GM12878 (cell line): ENCODE data around the gene DTNBP1. TPM values are rescaled to one million over a fixed set of nuclear protein-coding genes. Genes with fewer than 3 reads are reported as not detected.

Source experiments
- ATAC-seq: fragments of 200-7000 bp; cut with Tn5 transposase; 3 replicates; pipeline ENCODE4 v1.9.1; 2020; ENCODE audit warnings: mild to moderate bottlenecking, moderate library complexity
- BruUV-seq: library from RNA; stranded (reverse); fragments of 400-500 nt; replicated peaks from 2 replicates; lab custom pipeline; 2021; lab: Mats Ljungman, UMichigan
- CTCF ChIA-PET: fragments of 300-600 bp; sonication (Branson Sonifier 250); formaldehyde crosslinking; extraction: SDS; loops from one replicate; lab custom pipeline; 2021; ENCODE audit warnings: inconsistent platforms; lab: Yijun Ruan, JAX
- POLR2A ChIA-PET: fragments of 350-600 bp; formaldehyde crosslinking; extraction: SDS; loops from one replicate; lab custom pipeline; 2021; ENCODE audit warnings: inconsistent platforms; lab: Charles Lee
- RAD21 ChIA-PET: fragments of 300-600 bp; sonication (Branson Sonifier 250); formaldehyde crosslinking; loops from one replicate; lab custom pipeline; 2023; ENCODE audit warnings: antibody characterized with exemption; ENCODE audit not compliant: unreplicated experiment; lab: Charles Lee
- SMC1A ChIA-PET: fragments of 300-600 bp; sonication (Branson Sonifier 250); formaldehyde crosslinking; loops from one replicate; lab custom pipeline; 2023; ENCODE audit not compliant: unreplicated experiment, uncharacterized antibody; lab: Charles Lee
- DNase-seq: peaks from one replicate; pipeline ENCODE4 v3.0.0-alpha.2; 2011; ENCODE audit warnings: low read depth, low spot score
- FAIRE-seq: peaks from 3 replicates; lab custom pipeline; 2011; peaks lifted over from hg19 to GRCh38; lab: Jason Lieb, UNC
- H2AFZ ChIP-seq: 2 replicates; pipeline ENCODE4 v1.6.0; 2011; ENCODE audit warnings: low read depth, low read length, control low read depth; ENCODE audit not compliant: control insufficient read depth
- H3K27ac ChIP-seq: 2 replicates; pipeline ENCODE4 v1.5.1; 2011; ENCODE audit warnings: control low read depth; ENCODE audit not compliant: control insufficient read depth, insufficient read depth
- H3K27me3 ChIP-seq, 2 experiments: replicated peaks in 1 of 2; 2 replicates each; pipeline versions ENCODE4 v1.6.0 to v1.6.1; 2011; ENCODE audit warnings: low read length in 1 of 2; ENCODE audit not compliant: control insufficient read depth in 2 of 2, insufficient read depth in 2 of 2
- H3K36me3 ChIP-seq, 2 experiments: 2 replicates each; pipeline ENCODE4 v1.5.1; 2011; ENCODE audit warnings: low read length in 1 of 2; ENCODE audit not compliant: control insufficient read depth in 2 of 2, insufficient read depth in 2 of 2
- H3K4me1 ChIP-seq: 2 replicates; pipeline ENCODE4 v1.6.1; 2011; ENCODE audit warnings: mild to moderate bottlenecking, low read length, moderate library complexity, mixed read lengths; ENCODE audit not compliant: control insufficient read depth, insufficient read depth
- H3K4me2 ChIP-seq: 2 replicates; pipeline ENCODE4 v1.6.0; 2011; ENCODE audit warnings: control low read depth; ENCODE audit not compliant: control insufficient read depth, insufficient read depth
- H3K4me3 ChIP-seq: fragments of 200-600 bp; sonication (generic); 2 replicates; pipeline ENCODE4 v1.5.1; 2016
- H3K79me2 ChIP-seq: 2 replicates; pipeline ENCODE4 v1.6.0; 2011; ENCODE audit warnings: low read length; ENCODE audit not compliant: control insufficient read depth, insufficient read depth
- H3K9ac ChIP-seq: 2 replicates; pipeline ENCODE4 v1.8.0; 2011; ENCODE audit warnings: low read length, control low read depth, mixed read lengths; ENCODE audit not compliant: control insufficient read depth, insufficient read depth
- H3K9me3 ChIP-seq: replicated peaks from 3 replicates; pipeline ENCODE4 v1.5.1; 2011; ENCODE audit warnings: mild to moderate bottlenecking, low read length; ENCODE audit not compliant: control insufficient read depth, insufficient read depth
- H4K20me1 ChIP-seq: 2 replicates; pipeline ENCODE4 v1.6.0; 2011; ENCODE audit not compliant: control insufficient read depth, insufficient read depth
- EP300 ChIP-seq, 2 experiments: fragments of 150-350 bp in 1 of 2; IDR thresholded peaks; 2 replicates each; pipeline ENCODE4 v1.6.1; 2011 to 2012; ENCODE audit warnings: low read depth in 2 of 2, low read length in 2 of 2, borderline replicate concordance in 1 of 2, improper control_type of control experiment in 1 of 2, inconsistent platforms in 1 of 2; ENCODE audit not compliant: control insufficient read depth in 1 of 2
- HCFC1 ChIP-seq: fragments of 150-350 bp; IDR thresholded peaks from 2 replicates; pipeline ENCODE4 v1.6.1; 2014; ENCODE audit warnings: low read length
- HDAC2 ChIP-seq: fragments of 200-600 bp; sonication (generic); IDR thresholded peaks from 2 replicates; pipeline ENCODE4 v1.6.1; 2017
- KDM1A ChIP-seq: fragments of 200-600 bp; sonication (generic); IDR thresholded peaks from 2 replicates; pipeline ENCODE4 v1.6.1; 2016; ENCODE audit warnings: borderline replicate concordance
- MYB ChIP-seq: fragments of 150-350 bp; IDR thresholded peaks from 2 replicates; pipeline ENCODE4 v1.6.1; 2014; ENCODE audit warnings: mild to moderate bottlenecking, low read depth, low read length, borderline replicate concordance
- NR2C2 ChIP-seq: IDR thresholded peaks from 2 replicates; pipeline ENCODE4 v1.6.1; 2011; ENCODE audit warnings: borderline replicate concordance, low read depth; ENCODE audit not compliant: control insufficient read depth, insufficient read length
- SUPT20H ChIP-seq: IDR thresholded peaks from 2 replicates; pipeline ENCODE4 v1.6.1; 2011; ENCODE audit warnings: low read depth, mild to moderate bottlenecking, low read length, moderate library complexity, borderline replicate concordance; ENCODE audit not compliant: control insufficient read depth
- WGBS: methylation state at CpG from one replicate; pipeline ENCODE4 v1.1.6; 2016; ENCODE audit warnings: low lambda C conversion rate; ENCODE audit not compliant: insufficient replicate concordance, insufficient coverage; ENCODE audit errors: missing lambda C conversion rate; 5-methylcytosine and 5-hydroxymethylcytosine counted together
- in situ Hi-C: fragments of 300-500 bp; cut with MboI; formaldehyde crosslinking; loops from 9 replicates; pipeline ENCODE4 v1.14.3; 2018; ENCODE audit warnings: mixed read lengths
- intact Hi-C: fragments of 100-400 bp; cut with micrococcal nuclease; formaldehyde crosslinking; loops from one replicate; pipeline ENCODE4 v1.14.2; 2022; ENCODE audit not compliant: unreplicated experiment
- polyA plus RNA-seq, 11 experiments: library from polyadenylated mRNA; depleted of rRNA in 4 of 11; unstranded in 6 of 11; stranded (reverse) in 5 of 11; fragments of >200 nt; fragmentation: Nextera tagmentation in 4 of 11; fragmentation: Illumina TruSeq in 1 of 11; extraction: Ambion mirVana in 4 of 11; extraction: Trizol in 1 of 11; gene quantifications; 1 replicate in 1 of 11; 2 replicates in 10 of 11; pipeline versions ENCODE4 v1.2.1 to v1.2.3, GENCODE V29; 2011 to 2016; ENCODE audit warnings: inconsistent platforms in 2 of 11, missing spikeins in 2 of 11, low read depth in 1 of 11
- total RNA-seq, 4 experiments: library from RNA; depleted of rRNA in 3 of 4; stranded (reverse); fragments of >200 nt in 3 of 4; fragmentation: Illumina TruSeq in 1 of 4; extraction: Trizol in 1 of 4; gene quantifications; 2 replicates each; pipeline versions ENCODE4 v1.2.1 to v1.2.3, GENCODE V29; 2013 to 2021
- TF ChIP-seq, protein P1 (sequence below): fragments of 450-650 bp; IDR thresholded peaks from 2 replicates; pipeline ENCODE4 v1.6.1; 2017; ENCODE audit warnings: mild to moderate bottlenecking, low read depth, inconsistent platforms; ENCODE audit not compliant: poor library complexity, severe bottlenecking

DTNBP1 gene
- total and polyA plus RNA-seq, 10 of the 15 experiments (the other 5 are each of a cell fraction or from before 2014, with no cell fraction given), result 7.1 to 40.3 (median 20.1) TPM

DNA sequence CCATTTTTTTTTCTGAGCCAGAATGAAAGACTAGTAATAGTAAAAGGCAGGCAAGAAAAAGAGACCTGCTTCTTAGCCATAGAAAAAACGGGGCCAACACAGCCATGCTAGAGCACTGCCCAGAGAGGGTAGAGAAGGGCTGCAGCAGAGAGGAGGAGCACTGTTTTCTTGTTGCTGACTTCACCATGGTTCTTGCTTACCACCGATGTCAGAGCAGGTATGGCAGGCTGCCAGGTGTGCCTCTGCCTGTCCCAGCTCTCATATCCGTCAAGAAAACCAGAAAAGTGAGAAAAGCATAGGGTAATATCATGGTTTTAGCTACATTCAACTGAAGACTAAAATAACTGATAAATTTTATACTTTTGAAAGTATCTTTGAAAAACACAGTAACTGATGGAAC lies 60.7 kb downstream of the DTNBP1 start:
- Histone ChIP-seq H3K4me2 (no peak overlapping the region), H4K20me1 (no peaks in the 10 kb centered on the region), H3K4me1 (no peaks in the 10 kb centered on the region), H3K79me2 (no peaks in the 10 kb centered on the region), H3K4me3 (no peak overlapping the region), H3K27me3 (no peaks in the 10 kb centered on the region), H3K27ac (no peak overlapping the region), H3K9me3 (no peaks in the 10 kb centered on the region), H3K9ac (no peak overlapping the region), H3K36me3 (no peaks in the 10 kb centered on the region), H2AFZ (no peak overlapping the region)
- intact Hi-C loops (no loop called here), in situ Hi-C loops (loop anchor here (25.0 kb wide), 1 partner anchor 1390 kb away; no protein-coding TSS in a partner anchor)
- RAD21 ChIA-PET, result interaction anchor here (1.0 to 1.3 kb wide), 3 partner anchors 19 to 50 kb away, joined by 3 read pairs; no protein-coding TSS in a partner anchor
- CTCF ChIA-PET, result interaction anchor here (0.9 to 1.1 kb wide), 4 partner anchors 10 to 582 kb away, joined by 3 to 4 read pairs (median 4); no protein-coding TSS in a partner anchor
- TF ChIP-seq NR2C2 (no peak), KDM1A (no peak), HCFC1 (no peak), SUPT20H (no peak), MYB (no peak), HDAC2 (no peak), EP300 (IDR thresholded peaks at IDR 0.05; ENCODE audit: borderline replicate concordance in 1 of 2, control insufficient read depth in 1 of 2, low read depth in 2 of 2, low read length in 2 of 2) (no peak)
- TF ChIP-seq, protein P1, sequence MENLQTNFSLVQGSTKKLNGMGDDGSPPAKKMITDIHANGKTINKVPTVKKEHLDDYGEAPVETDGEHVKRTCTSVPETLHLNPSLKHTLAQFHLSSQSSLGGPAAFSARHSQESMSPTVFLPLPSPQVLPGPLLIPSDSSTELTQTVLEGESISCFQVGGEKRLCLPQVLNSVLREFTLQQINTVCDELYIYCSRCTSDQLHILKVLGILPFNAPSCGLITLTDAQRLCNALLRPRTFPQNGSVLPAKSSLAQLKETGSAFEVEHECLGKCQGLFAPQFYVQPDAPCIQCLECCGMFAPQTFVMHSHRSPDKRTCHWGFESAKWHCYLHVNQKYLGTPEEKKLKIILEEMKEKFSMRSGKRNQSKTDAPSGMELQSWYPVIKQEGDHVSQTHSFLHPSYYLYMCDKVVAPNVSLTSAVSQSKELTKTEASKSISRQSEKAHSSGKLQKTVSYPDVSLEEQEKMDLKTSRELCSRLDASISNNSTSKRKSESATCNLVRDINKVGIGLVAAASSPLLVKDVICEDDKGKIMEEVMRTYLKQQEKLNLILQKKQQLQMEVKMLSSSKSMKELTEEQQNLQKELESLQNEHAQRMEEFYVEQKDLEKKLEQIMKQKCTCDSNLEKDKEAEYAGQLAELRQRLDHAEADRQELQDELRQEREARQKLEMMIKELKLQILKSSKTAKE, result no peak
- FAIRE-seq, result no peak
- 100% methylated on average over 3 of the region's 3 CpGs for WGBS
- POLR2A ChIA-PET, result interaction anchor here (1.7 to 1.8 kb wide), 2 partner anchors 10 to 31 kb away, joined by 4 to 5 read pairs; no protein-coding TSS in a partner anchor
- SMC1A ChIA-PET, result interaction anchor here (0.7 to 13.0 kb wide), 3 partner anchors 9 to 19 kb away, joined by 3 to 165 read pairs (median 27); no protein-coding TSS in a partner anchor
- BruUV-seq, result no TSS peak
- no peak for ATAC-seq
- no peak for DNase-seq
